D721Med (cell line): Measurements from ENCODE around the gene CMIP.

Experiments used
- DNase-seq: peaks from one replicate; pipeline ENCODE4 v3.0.0; 2011; ENCODE audit warnings: low spot score; ENCODE audit not compliant: insufficient read length
- FAIRE-seq: peaks from 2 replicates; lab custom pipeline; 2011; peaks lifted over from hg19 to GRCh38; lab: Jason Lieb, UNC
- CTCF ChIP-seq: IDR thresholded peaks from 2 replicates; pipeline ENCODE4 v1.5.1; 2012; ENCODE audit warnings: mild to moderate bottlenecking, control low read depth; ENCODE audit not compliant: insufficient read depth; ENCODE audit errors: missing control alignments

The CMIP gene

GRCh38 chr16:81569361-81570034 is 124.9 kb downstream of the CMIP start:
- TF ChIP-seq CTCF: no peak
- FAIRE-seq (no peak), DNase-seq (no peak)

- FAIRE-seq: no peak
Measured at GRCh38 chr16:81570151-81570846, 125.7 kb downstream of the CMIP start.

GRCh38 chr16:81571175-81571574 is 126.6 kb downstream of the CMIP start:
- DNase-seq (no peak), FAIRE-seq (no peak)
- TF ChIP-seq CTCF: no peak

More at GRCh38 chr16:81570151-81570846, 125.7 kb downstream of the CMIP start:
- no peak for DNase-seq
- TF ChIP-seq CTCF: no peak

GRCh38 chr16:81571592-81572385 is 127.2 kb downstream of the CMIP start:
- FAIRE-seq (no peak), DNase-seq (no peak)
- TF ChIP-seq CTCF: no peak

- TF ChIP-seq CTCF: no peak
- FAIRE-seq: no peak
- no peak for DNase-seq
Measured at GRCh38 chr16:81572386-81573144, 128.0 kb downstream of the CMIP start.

GRCh38 chr16:81573533-81574020 is 129.0 kb downstream of the CMIP start:
- DNase-seq: no peak
- no peak for FAIRE-seq

More at GRCh38 chr16:81573533-81574020, 129.0 kb downstream of the CMIP start:
- TF ChIP-seq CTCF: no peak
